ENCODE measurements around the gene ZNF423.
"Not testable (repeated sequence)": the region's sequence is repeated elsewhere in the genome, so short reads cannot be mapped to it uniquely, and the experiment has no call there.

The ZNF423 gene

GRCh38 chr16:49855822-49856671, at the start of gene ZNF423:
Gene ZNF423 (minus strand): TSS chr16:49856112. CDS start chr16:49855774, 338 bp downstream.
- no peak for DNase-seq (ENCODE audit: low read depth, low spot score)
- H3K27ac ChIP-seq, result no peak within 1 kb of the TSS

GRCh38 chr16:49904348-49905062, 48.6 kb upstream of the ZNF423 start:
- H3K27ac ChIP-seq, result no peak overlapping the region
- no peak for DNase-seq (ENCODE audit: low read depth, low spot score)

GRCh38 chr16:49902908-49903307, 47.0 kb upstream of the ZNF423 start:
- no peak overlapping the region for H3K27ac ChIP-seq
- no peak for DNase-seq (ENCODE audit: low read depth, low spot score)

- no peak for DNase-seq (ENCODE audit: low read depth, low spot score)
- H3K27ac ChIP-seq, result no peak overlapping the region
Measured at GRCh38 chr16:49901711-49902110, 45.8 kb upstream of the ZNF423 start.

- no peak overlapping the region for H3K27ac ChIP-seq
- no peak for DNase-seq (ENCODE audit: low read depth, low spot score)
Measured at GRCh38 chr16:49900875-49901274, 45.0 kb upstream of the ZNF423 start.

- no peak for DNase-seq (ENCODE audit: low read depth, low spot score)
Measured at GRCh38 chr16:49899991-49900695, 44.2 kb upstream of the ZNF423 start.

GRCh38 chr16:49896447-49896964, 40.6 kb upstream of the ZNF423 start:
- DNase-seq (ENCODE audit: low read depth, low spot score), result no peak
- no peak overlapping the region for H3K27ac ChIP-seq

More at GRCh38 chr16:49899991-49900695, 44.2 kb upstream of the ZNF423 start:
- H3K27ac ChIP-seq, result no peak overlapping the region

- DNase-seq (ENCODE audit: low read depth, low spot score), result no peak
- no peak overlapping the region for H3K27ac ChIP-seq
Measured at GRCh38 chr16:49890876-49891275, 35.0 kb upstream of the ZNF423 start.

GRCh38 chr16:49889725-49890397, 33.9 kb upstream of the ZNF423 start:
- DNase-seq (ENCODE audit: low read depth, low spot score), result no peak
- peak overlapping the region; percentile 6 for H3K27ac ChIP-seq

- no peak for DNase-seq (ENCODE audit: low read depth, low spot score)
- H3K27ac ChIP-seq, result no peak overlapping the region
Measured at GRCh38 chr16:49886554-49887094, 30.7 kb upstream of the ZNF423 start.

- no peak for DNase-seq (ENCODE audit: low read depth, low spot score)
- no peak overlapping the region for H3K27ac ChIP-seq
Measured at GRCh38 chr16:49884033-49885015, 28.4 kb upstream of the ZNF423 start.

- no peak overlapping the region for H3K27ac ChIP-seq
- DNase-seq (ENCODE audit: low read depth, low spot score), result no peak
Measured at GRCh38 chr16:49883076-49884014, 27.4 kb upstream of the ZNF423 start.

- DNase-seq (ENCODE audit: low read depth, low spot score), result no peak
Measured at GRCh38 chr16:49881890-49882289, 26.0 kb upstream of the ZNF423 start.

GRCh38 chr16:49878540-49878939, 22.6 kb upstream of the ZNF423 start:
- H3K27ac ChIP-seq; DNase-seq (ENCODE audit: low read depth, low spot score): not testable (repeated sequence)

More at GRCh38 chr16:49881890-49882289, 26.0 kb upstream of the ZNF423 start:
- H3K27ac ChIP-seq, result no peak overlapping the region

GRCh38 chr16:49876716-49877129, 20.8 kb upstream of the ZNF423 start:
- H3K27ac ChIP-seq, result no peak overlapping the region
- DNase-seq (ENCODE audit: low read depth, low spot score), result no peak

GRCh38 chr16:49875806-49876715, 20.1 kb upstream of the ZNF423 start:
- no peak for DNase-seq (ENCODE audit: low read depth, low spot score)
- H3K27ac ChIP-seq, result no peak overlapping the region

All from epithelial cell of prostate (primary cell).